Subcutaneous adipose tissue (tissue), 4 donors: ENCODE data around the gene GFPT2. TPM values are rescaled to one million over a fixed set of nuclear protein-coding genes. Genes with fewer than 3 reads are reported as not detected.

Experiments
- CTCF ChIP-seq: fragments of 450-650 bp; IDR thresholded peaks from one replicate; pipeline ENCODE4 v1.5.1; 2016; ENCODE audit warnings: low read depth, mild to moderate bottlenecking, control low read depth, antibody characterized with exemption, moderate library complexity
- total RNA-seq, 4 donors: library from RNA; depleted of rRNA; stranded (reverse); fragments of >200 nt; gene quantifications; one replicate each; pipeline ENCODE4 v1.1.0, GENCODE V29; 2016

Gene GFPT2
- total RNA-seq, 4 donors from 2014 or later: 27.3 to 46.0 (median 42.1) TPM

GRCh38 chr5:180349391-180349790, 3.7 kb downstream of the GFPT2 start:
- TF ChIP-seq CTCF: no peak

- no peak for TF ChIP-seq CTCF
Measured at GRCh38 chr5:180348336-180348735, 4.8 kb downstream of the GFPT2 start.

GRCh38 chr5:180347702-180348101, 5.4 kb downstream of the GFPT2 start:
- no peak for TF ChIP-seq CTCF

GRCh38 chr5:180346358-180346757, 6.8 kb downstream of the GFPT2 start:
- TF ChIP-seq CTCF: no peak

- no peak for TF ChIP-seq CTCF
Measured at GRCh38 chr5:180345781-180346180, 7.4 kb downstream of the GFPT2 start.

- no peak for TF ChIP-seq CTCF
Measured at GRCh38 chr5:180345186-180345585, 8.0 kb downstream of the GFPT2 start.

GRCh38 chr5:180344696-180344999, 8.5 kb downstream of the GFPT2 start:
- no peak for TF ChIP-seq CTCF
